OCI-LY1 (cell line): ENCODE data around the gene NCF2.

Experiments
- H2AFZ ChIP-seq: fragments of 200-600 bp; sonication (generic), shearing (Covaris generic); 2 replicates; pipeline ENCODE4 v1.6.0; 2014; ENCODE audit warnings: antibody characterized with exemption, mild to moderate bottlenecking, low read length
- H3F3A ChIP-seq: fragments of 200-600 bp; sonication (generic), shearing (Covaris generic); 2 replicates; pipeline ENCODE4 v1.6.0; 2014; ENCODE audit warnings: mild to moderate bottlenecking, antibody characterized with exemption, low read length, moderate library complexity; ENCODE audit not compliant: insufficient read depth
- H3K27ac ChIP-seq: fragments of 200-600 bp; sonication (generic); 2 replicates; pipeline ENCODE4 v1.5.1; 2014; ENCODE audit warnings: low read length, mixed run types, mild to moderate bottlenecking, low read depth; ENCODE audit not compliant: poor library complexity, severe bottlenecking
- H3K27me3 ChIP-seq: fragments of 200-600 bp; sonication (generic); 2 replicates; pipeline ENCODE4 v1.6.0; 2014; ENCODE audit warnings: antibody characterized with exemption, mild to moderate bottlenecking, low read length, moderate library complexity; ENCODE audit not compliant: insufficient read depth
- H3K36me3 ChIP-seq: fragments of 200-600 bp; sonication (generic); 2 replicates; pipeline ENCODE4 v1.6.1; 2014; ENCODE audit warnings: mild to moderate bottlenecking, antibody characterized with exemption, low read length, moderate library complexity, mixed read lengths; ENCODE audit not compliant: insufficient read depth
- H3K4me1 ChIP-seq: fragments of 200-600 bp; sonication (generic); 2 replicates; pipeline ENCODE4 v1.5.1; 2014; ENCODE audit warnings: mild to moderate bottlenecking, low read length, moderate library complexity; ENCODE audit not compliant: insufficient read depth, severe bottlenecking
- H3K4me2 ChIP-seq: fragments of 200-600 bp; sonication (generic), shearing (Covaris generic); 2 replicates; pipeline ENCODE4 v1.6.1; 2014; ENCODE audit warnings: low read length
- H3K4me3 ChIP-seq: fragments of 200-600 bp; sonication (generic); 2 replicates; pipeline ENCODE4 v1.5.1; 2014; ENCODE audit warnings: low read length, low read depth, mild to moderate bottlenecking, mixed read lengths; ENCODE audit not compliant: poor library complexity, severe bottlenecking
- H3K79me2 ChIP-seq: fragments of 200-600 bp; shearing (Covaris generic); 2 replicates; pipeline ENCODE4 v1.6.1; 2016; ENCODE audit warnings: mixed run types, low read length, mixed read lengths; ENCODE audit not compliant: insufficient read depth
- H3K9ac ChIP-seq: fragments of 200-600 bp; sonication (generic), shearing (Covaris generic); 2 replicates; pipeline ENCODE4 v1.6.1; 2014; ENCODE audit warnings: mild to moderate bottlenecking, low read length, mixed read lengths
- H3K9me2 ChIP-seq: fragments of 200-600 bp; sonication (generic), shearing (Covaris generic); 2 replicates; pipeline ENCODE4 v1.6.1; 2014; ENCODE audit warnings: low read depth, mild to moderate bottlenecking, low read length, mixed read lengths
- H3K9me3 ChIP-seq: fragments of 200-600 bp; shearing (Covaris generic); 2 replicates; pipeline ENCODE4 v1.6.1; 2014; ENCODE audit warnings: low read length, mixed read lengths
- H4K20me1 ChIP-seq: fragments of 200-600 bp; sonication (generic), shearing (Covaris generic); 2 replicates; pipeline ENCODE4 v1.6.0; 2016; ENCODE audit warnings: mild to moderate bottlenecking, low read length; ENCODE audit not compliant: insufficient read depth
- EZH2 ChIP-seq: fragments of 200-600 bp; sonication (generic), shearing (Covaris generic); IDR thresholded peaks from 2 replicates; pipeline ENCODE4 v1.8.0; 2017; ENCODE audit warnings: borderline replicate concordance, mixed run types, mild to moderate bottlenecking, antibody characterized with exemption, low read length, moderate library complexity, mixed read lengths
- TF ChIP-seq, protein P1 (sequence below): fragments of 200-600 bp; sonication (generic), shearing (Covaris generic); IDR thresholded peaks from 2 replicates; pipeline ENCODE4 v1.5.1; 2017; ENCODE audit warnings: mild to moderate bottlenecking, antibody characterized with exemption, low read length, moderate library complexity, mixed read lengths

Gene NCF2

DNA sequence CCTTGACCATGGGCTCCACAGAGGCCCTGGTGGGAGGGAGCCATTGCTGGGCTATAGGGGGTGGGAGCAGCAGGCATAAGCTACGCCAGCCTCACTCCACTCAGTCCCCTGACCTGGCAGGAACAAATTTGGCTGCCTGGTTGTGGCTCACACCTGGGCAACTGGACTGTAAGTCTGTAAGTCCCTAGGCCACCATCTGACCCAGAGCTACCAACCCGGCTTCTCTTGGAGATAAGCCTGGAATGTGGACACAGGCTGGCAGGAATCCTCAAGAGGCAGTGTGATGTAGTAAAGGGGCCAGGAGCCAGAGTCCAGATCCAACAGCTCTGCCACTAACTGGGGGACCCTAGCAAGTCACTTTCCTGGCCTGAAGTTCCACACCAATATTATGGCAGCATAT, 11.4 kb downstream of the NCF2 start:
- Histone ChIP-seq H2AFZ (no peak overlapping the region), H3K27me3 (no peaks in the 10 kb centered on the region), H3K4me2 (no peak overlapping the region), H3K4me3 (no peak overlapping the region), H3K27ac (no peak overlapping the region), H3K9ac (no peak overlapping the region), H3F3A (no peaks in the 10 kb centered on the region), H3K9me2 (no peaks in the 10 kb centered on the region), H4K20me1 (no peaks in the 10 kb centered on the region), H3K4me1 (no peaks in the 10 kb centered on the region), H3K79me2 (no peaks in the 10 kb centered on the region), H3K9me3 (no peaks in the 10 kb centered on the region), H3K36me3 (no peaks in the 10 kb centered on the region)
- TF ChIP-seq, protein P1, sequence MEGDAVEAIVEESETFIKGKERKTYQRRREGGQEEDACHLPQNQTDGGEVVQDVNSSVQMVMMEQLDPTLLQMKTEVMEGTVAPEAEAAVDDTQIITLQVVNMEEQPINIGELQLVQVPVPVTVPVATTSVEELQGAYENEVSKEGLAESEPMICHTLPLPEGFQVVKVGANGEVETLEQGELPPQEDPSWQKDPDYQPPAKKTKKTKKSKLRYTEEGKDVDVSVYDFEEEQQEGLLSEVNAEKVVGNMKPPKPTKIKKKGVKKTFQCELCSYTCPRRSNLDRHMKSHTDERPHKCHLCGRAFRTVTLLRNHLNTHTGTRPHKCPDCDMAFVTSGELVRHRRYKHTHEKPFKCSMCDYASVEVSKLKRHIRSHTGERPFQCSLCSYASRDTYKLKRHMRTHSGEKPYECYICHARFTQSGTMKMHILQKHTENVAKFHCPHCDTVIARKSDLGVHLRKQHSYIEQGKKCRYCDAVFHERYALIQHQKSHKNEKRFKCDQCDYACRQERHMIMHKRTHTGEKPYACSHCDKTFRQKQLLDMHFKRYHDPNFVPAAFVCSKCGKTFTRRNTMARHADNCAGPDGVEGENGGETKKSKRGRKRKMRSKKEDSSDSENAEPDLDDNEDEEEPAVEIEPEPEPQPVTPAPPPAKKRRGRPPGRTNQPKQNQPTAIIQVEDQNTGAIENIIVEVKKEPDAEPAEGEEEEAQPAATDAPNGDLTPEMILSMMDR = no peak
- TF ChIP-seq EZH2 = no peak

DNA sequence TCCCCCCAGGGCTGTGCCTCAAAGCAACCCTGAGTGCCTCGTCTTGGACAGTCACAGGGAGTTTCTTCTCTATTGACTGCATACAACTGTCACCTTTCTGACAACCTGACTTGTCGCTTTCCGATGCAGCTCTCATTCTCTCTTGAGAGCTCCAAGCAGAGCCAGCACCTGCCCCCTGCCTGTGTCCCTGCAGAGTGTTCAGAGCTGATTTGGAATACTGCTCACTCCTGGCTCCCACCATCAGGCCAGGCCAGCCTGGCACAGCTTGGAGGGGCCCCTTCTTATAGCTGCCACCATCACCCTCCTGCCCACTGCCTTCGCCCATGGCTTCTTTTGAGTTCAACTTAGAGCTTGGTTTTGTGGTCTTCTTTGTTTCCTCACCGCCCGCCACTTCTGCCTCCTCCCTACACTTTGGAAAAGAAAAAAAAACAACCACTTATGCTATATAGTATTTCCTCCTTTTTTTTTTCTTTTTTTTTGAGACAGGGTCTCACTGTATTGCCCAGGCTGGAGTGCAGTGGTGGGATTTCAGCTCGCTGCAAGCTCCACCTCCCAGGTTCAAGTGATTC, 12.3 kb downstream of the NCF2 start:
- H3K27ac ChIP-seq = no peak overlapping the region
- no peaks in the 10 kb centered on the region for H3K36me3 ChIP-seq
- no peaks in the 10 kb centered on the region for H3K4me1 ChIP-seq
- no peak overlapping the region for H3K4me2 ChIP-seq
- TF ChIP-seq, protein P1 = no peak
- TF ChIP-seq EZH2 = no peak
- H3K79me2 ChIP-seq = no peaks in the 10 kb centered on the region
- H3K4me3 ChIP-seq = no peak overlapping the region
- no peak overlapping the region for H2AFZ ChIP-seq
- no peaks in the 10 kb centered on the region for H3K9me3 ChIP-seq
- no peaks in the 10 kb centered on the region for H3F3A ChIP-seq
- H3K27me3 ChIP-seq = no peaks in the 10 kb centered on the region
- H4K20me1 ChIP-seq = no peaks in the 10 kb centered on the region
- H3K9me2 ChIP-seq = no peaks in the 10 kb centered on the region
- no peak overlapping the region for H3K9ac ChIP-seq

DNA sequence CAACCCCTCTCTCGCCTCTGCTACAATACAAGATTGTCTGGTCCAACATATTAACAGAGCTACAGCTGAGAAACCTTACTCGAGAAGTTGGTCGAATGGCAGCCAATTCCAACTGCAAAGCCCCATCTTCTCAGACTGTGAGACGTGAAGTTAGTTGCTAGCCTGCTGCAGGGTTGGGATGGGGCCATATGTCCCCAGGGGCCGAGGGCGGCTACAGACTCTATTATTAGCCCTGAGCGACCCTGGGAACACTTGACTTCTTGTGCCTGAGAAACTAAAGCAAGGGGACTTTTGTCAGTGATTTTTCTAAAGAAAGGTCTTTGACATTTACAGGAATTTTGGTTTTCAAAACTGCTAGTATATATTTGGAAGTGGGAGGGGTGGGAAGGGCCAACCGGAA, 13.7 kb downstream of the NCF2 start:
- Histone ChIP-seq H3K4me2 (no peak overlapping the region), H3K27ac (no peak overlapping the region), H3K4me3 (no peak overlapping the region), H3K9me3 (no peaks in the 10 kb centered on the region), H3K9me2 (no peaks in the 10 kb centered on the region), H3K79me2 (no peaks in the 10 kb centered on the region), H4K20me1 (no peaks in the 10 kb centered on the region), H3K4me1 (no peaks in the 10 kb centered on the region), H3K36me3 (no peaks in the 10 kb centered on the region), H3F3A (no peaks in the 10 kb centered on the region), H3K27me3 (no peaks in the 10 kb centered on the region), H3K9ac (no peak overlapping the region), H2AFZ (no peak overlapping the region)
- no peak for TF ChIP-seq EZH2
- TF ChIP-seq, protein P1 = no peak
